Effector memory CD4-positive, alpha-beta T cell (primary cell): ENCODE measurements around the gene CD274.
"Not testable (repeated sequence)": the region's sequence is repeated elsewhere in the genome, so short reads cannot be mapped to it uniquely, and the experiment has no call there.

Experiments
- DNase-seq, 3 donors: peaks; one replicate each; pipeline ENCODE4 v3.0.0-alpha.2; 2020
- H3K27ac ChIP-seq: 2 replicates; pipeline ENCODE4 v1.7.0; 2013; ENCODE audit warnings: mild to moderate bottlenecking, low read length, moderate library complexity; ENCODE audit not compliant: insufficient read depth, poor library complexity, severe bottlenecking
- H3K27me3 ChIP-seq: replicated peaks from 2 replicates; pipeline ENCODE4 v1.7.0; 2013; ENCODE audit warnings: mild to moderate bottlenecking, low read length; ENCODE audit not compliant: insufficient read depth, control insufficient read depth, poor library complexity, severe bottlenecking
- H3K36me3 ChIP-seq: 2 replicates; pipeline ENCODE4 v1.7.0; 2013; ENCODE audit warnings: mild to moderate bottlenecking, low read length, moderate library complexity; ENCODE audit not compliant: control insufficient read depth, insufficient read depth
- H3K4me1 ChIP-seq: 2 replicates; pipeline ENCODE4 v1.7.0; 2013; ENCODE audit warnings: low read length, mild to moderate bottlenecking; ENCODE audit not compliant: control insufficient read depth, insufficient read depth, poor library complexity, severe bottlenecking
- H3K4me3 ChIP-seq: 2 replicates; pipeline ENCODE4 v1.7.0; 2013; ENCODE audit warnings: low read length, low read depth, mild to moderate bottlenecking; ENCODE audit not compliant: insufficient read depth, poor library complexity, severe bottlenecking
- H3K9me3 ChIP-seq: 2 replicates; pipeline ENCODE4 v1.7.0; 2013; ENCODE audit warnings: mild to moderate bottlenecking, low read length, moderate library complexity; ENCODE audit not compliant: control insufficient read depth

Gene CD274

DNA sequence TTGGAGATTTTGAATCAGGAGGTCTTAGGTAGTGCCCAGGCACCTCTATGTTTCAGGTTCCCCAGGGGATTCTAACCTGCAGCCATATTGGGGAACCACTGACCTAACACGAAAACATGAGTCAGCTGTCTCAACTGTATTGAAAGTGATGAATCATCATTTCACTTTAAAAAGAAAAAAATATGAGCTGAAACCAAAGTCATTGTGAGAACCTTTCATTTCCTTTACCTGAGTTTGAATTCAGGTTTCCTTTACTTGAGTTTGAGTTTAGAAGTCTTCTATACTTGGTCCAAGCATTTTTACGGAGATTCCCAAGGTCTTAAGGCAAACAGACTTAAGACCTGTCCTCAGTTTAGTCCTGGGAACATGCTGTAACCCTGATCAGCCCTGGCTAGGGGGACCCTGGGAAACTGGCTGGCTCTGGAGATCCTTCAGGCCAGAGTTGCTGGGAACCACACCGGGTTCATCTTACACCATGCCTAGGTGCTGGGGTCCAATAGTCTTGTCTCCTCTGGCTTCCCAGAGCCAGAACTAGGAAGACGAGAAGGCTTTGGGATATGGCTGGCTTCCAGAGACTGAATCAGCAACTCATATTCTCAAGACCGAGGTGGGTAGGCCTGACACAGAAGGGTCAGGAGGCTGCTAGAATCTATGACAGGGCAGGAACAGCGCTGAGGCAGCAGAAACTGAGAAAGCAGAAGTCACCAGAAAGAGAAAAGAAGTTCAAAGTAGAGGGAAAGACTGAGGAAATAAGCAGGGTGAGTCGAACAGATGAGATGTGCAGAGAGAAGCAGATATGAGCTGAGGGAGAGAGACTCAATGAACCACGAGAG lies 43.6 kb downstream of the CD274 start:
- no peaks in the 10 kb centered on the region for H3K27me3 ChIP-seq
- H3K36me3 ChIP-seq: no peaks in the 10 kb centered on the region
- no peaks in the 10 kb centered on the region for H3K4me1 ChIP-seq
- H3K4me3 ChIP-seq: no peak overlapping the region
- no peaks in the 10 kb centered on the region for H3K9me3 ChIP-seq
- DNase-seq: no peak
- no peak overlapping the region for H3K27ac ChIP-seq

DNA sequence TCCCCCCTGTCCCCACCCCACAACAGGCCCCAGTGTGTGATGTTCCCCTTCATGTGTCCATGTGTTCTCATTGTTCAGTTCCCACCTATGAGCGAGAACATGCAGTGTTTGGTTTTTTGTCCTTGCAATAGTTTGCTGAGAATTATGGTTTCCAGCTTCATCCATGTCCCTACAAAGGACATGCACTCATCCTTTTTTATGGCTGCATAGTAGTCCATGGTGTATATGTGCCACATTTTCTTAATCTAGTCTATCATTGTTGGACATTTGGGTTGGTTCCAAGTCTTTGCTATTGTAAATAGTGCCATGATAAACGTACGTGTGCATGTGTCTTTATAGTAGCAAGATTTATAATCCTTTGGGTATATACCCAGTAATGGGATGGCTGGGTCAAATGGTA lies 44.4 kb downstream of the CD274 start:
- not testable (repeated sequence) for H3K36me3 ChIP-seq, H3K4me3 ChIP-seq, DNase-seq

DNA sequence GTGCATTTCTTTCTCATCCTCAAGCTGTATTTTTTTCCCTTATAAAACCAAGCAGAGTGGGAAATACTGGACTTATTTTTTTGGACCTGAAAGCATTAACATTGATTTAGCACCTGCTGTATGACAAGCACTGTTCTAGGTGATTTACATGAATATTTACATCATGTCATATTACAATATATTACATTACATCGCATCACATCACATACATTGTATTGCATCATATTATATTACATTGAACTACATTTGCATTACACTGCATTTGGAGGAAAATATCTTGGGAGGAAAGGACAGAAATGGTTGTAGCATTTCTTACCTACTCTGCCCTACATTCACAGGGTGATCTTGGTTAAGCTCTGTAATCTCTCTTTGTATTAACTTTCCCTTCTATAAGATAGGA lies 48.8 kb downstream of the CD274 start:
- no peaks in the 10 kb centered on the region for H3K4me1 ChIP-seq
- H3K9me3 ChIP-seq: no peaks in the 10 kb centered on the region
- no peaks in the 10 kb centered on the region for H3K27me3 ChIP-seq
- H3K36me3 ChIP-seq: no peaks in the 10 kb centered on the region
- H3K27ac ChIP-seq: no peak overlapping the region
- no peak overlapping the region for H3K4me3 ChIP-seq
- no peak for DNase-seq

More for the DNA sequence above, 44.4 kb downstream of the CD274 start:
- not testable (repeated sequence) for H3K4me1 ChIP-seq, H3K27ac ChIP-seq, H3K9me3 ChIP-seq, H3K27me3 ChIP-seq

DNA sequence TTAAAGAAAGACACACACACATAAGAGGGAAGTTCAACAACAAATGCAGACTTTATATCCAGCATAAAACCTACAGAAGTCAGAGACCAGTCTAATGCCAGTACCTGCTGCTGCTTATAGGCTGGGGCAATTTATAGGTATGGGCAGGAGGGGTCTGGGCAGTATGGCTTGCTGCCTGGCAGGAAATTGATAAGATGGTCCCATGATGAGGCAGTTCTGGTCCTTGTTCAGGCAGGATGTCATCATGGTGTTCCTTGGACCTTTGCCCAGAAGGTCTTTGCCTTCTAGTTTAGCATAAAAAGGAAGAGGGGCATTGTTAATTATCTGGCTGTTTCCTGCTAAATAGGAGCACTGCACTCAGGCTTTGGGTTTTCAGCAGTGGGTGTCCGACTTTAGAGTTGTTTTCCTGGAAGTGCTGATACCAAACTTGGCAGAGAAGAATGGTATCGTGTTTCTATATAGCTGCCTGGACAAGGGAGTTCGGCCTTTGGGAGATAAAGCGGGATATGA lies 49.6 kb downstream of the CD274 start:
- no peak overlapping the region for H3K27ac ChIP-seq
- H3K27me3 ChIP-seq: no peaks in the 10 kb centered on the region
- no peaks in the 10 kb centered on the region for H3K4me1 ChIP-seq
- no peak overlapping the region for H3K4me3 ChIP-seq
- H3K9me3 ChIP-seq: no peaks in the 10 kb centered on the region
- no peak for DNase-seq
- H3K36me3 ChIP-seq: no peaks in the 10 kb centered on the region

DNA sequence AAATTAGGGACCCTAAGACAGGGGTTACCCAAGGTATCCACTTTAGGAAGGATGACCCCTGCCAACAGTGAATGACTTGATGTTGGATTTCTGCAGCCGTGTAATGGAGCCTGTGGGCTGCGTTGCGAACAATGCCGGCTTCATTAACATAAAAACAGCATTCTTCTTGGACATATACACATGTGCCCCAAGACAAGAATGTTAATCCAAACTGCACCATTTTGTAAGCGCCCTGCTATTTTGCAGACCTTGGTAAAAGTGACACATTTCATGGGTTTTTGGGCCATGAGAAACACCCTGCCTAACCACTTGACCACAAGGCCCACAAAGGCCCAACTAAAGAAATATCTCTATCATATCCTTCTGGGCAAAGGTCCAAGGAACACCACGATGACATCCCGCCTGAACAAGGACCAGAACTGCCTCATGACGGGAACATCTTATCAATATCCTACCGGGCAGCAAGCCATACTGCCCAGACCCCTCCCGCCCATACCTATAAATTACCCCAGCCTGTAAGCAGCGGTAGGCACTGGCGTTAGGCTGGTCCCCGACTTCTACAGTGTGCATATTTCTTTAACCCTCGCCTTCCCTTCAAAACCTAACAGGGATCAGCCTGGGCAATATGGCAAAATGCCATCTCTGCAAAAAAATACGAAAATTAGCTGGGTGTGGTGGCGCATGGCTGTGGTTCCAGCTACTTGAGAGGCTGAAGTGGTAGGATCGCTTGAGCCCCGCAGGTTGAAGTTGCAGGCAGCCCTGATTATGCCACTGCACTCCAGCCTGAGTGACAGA lies 50.3 kb downstream of the CD274 start:
- no peaks in the 10 kb centered on the region for H3K9me3 ChIP-seq

DNA sequence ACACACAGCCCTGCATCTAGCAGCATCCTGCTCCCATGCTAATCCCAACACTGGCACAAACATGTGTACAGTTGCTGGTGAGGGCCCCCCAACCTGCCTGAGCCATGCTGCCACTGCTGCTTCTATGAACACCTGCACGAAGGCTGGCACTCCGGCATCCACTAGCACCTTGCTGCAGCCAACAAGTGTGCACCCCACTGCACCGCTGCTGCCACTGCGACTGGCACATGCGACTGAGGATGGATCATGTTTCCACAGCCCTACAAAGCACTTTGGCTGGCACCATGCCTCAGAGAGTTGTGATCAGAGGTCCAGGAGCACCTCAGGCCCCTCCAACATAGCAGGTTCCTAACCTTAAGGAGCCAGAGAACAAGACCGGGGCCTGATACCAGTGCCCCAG lies 52.2 kb downstream of the CD274 start:
- H3K36me3 ChIP-seq: no peaks in the 10 kb centered on the region
- no peak for DNase-seq

More for the DNA sequence above, 50.3 kb downstream of the CD274 start:
- Histone ChIP-seq H3K36me3 (no peaks in the 10 kb centered on the region), H3K27me3 (no peaks in the 10 kb centered on the region), H3K4me3 (no peak overlapping the region), H3K4me1 (no peaks in the 10 kb centered on the region), H3K27ac (no peak overlapping the region)
- DNase-seq: no peak

DNA sequence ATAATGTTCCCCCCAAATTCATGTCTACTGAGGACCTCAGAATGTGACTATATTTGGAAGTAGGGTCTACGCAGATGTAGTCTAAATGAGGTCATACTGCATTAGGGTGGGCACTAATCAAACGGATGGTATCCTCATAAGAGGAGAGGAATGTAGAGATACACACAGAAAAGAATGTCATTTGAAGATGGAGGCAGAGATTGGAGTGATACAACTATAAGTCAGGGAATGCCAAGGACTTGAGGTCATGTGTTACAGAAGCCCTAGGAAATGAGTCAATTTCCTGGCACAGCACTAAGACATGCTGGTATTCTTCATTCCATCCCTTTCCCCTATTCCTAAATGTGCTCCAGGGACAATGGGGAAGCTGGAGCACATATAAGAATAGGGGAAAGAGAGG lies 59.2 kb downstream of the CD274 start:
- Histone ChIP-seq H3K27me3 (no peaks in the 10 kb centered on the region), H3K4me3 (no peak overlapping the region), H3K36me3 (no peaks in the 10 kb centered on the region), H3K27ac (no peak overlapping the region), H3K9me3 (no peaks in the 10 kb centered on the region), H3K4me1 (peaks cover 8% of the 10 kb centered on the region)
- DNase-seq: no peak

More for the DNA sequence above, 52.2 kb downstream of the CD274 start:
- Histone ChIP-seq H3K4me1 (no peaks in the 10 kb centered on the region), H3K27me3 (no peaks in the 10 kb centered on the region), H3K4me3 (no peak overlapping the region), H3K9me3 (no peaks in the 10 kb centered on the region), H3K27ac (no peak overlapping the region)

DNA sequence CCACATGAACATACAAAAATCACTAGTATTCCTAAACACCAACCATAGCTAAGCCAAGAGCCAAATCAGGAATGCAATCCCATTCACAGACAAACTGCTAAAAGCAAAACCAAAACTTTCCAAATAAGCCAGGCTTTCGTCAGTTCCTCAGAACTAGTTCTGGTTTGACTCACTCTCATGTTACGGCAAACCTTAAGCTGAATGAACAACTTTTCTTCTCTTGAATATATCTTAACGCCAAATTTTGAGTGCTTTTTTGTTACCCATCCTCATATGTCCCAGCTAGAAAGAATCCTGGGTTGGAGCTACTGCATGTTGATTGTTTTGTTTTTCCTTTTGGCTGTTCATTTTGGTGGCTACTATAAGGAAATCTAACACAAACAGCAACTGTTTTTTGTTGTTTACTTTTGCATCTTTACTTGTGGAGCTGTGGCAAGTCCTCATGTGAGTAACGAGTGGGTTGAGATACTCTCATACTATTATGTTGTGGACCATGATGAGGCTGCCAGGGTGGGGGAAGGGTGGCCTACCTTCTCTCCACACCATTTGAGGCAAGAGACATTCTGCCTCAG lies 60.1 kb downstream of the CD274 start, which contains the start of gene PDCD1LG2:
Gene PDCD1LG2, plus strand, starts transcription at position 172 of the 572 bp plus-strand sequence. CDS start 12,016 bp downstream, outside the sequence.
- peak within 1 kb of the TSS; percentile 10 for H3K4me3 ChIP-seq
- no peaks in the 10 kb centered on the region for H3K9me3 ChIP-seq
- DNase-seq: no peak
- no peaks in the 10 kb centered on the region for H3K27me3 ChIP-seq
- H3K27ac ChIP-seq: peak within 1 kb of the TSS; percentile 28
- peaks cover 8% of the 10 kb centered on the region for H3K4me1 ChIP-seq
- H3K36me3 ChIP-seq: no peaks in the 10 kb centered on the region

DNA sequence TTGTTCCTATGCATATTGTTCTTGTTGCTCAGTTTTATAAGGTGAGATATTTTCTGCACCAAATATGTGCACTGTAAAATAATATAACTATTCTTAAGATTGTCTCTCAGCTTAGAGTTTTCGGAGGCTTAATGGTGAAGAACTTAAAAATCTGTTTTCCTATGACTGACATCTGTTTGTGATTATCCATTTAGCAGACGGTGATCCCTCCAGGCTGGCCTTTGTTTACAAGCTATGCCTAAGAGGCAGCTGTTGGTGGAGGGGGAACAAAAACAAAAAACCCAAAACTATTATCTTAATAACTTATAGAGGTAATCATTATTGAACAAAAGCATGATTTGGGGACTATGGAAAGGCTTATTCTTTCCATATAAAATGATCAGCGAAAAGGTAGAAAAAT lies 60.6 kb downstream of the CD274 start:
- no peaks in the 10 kb centered on the region for H3K36me3 ChIP-seq
- peaks cover 8% of the 10 kb centered on the region for H3K4me1 ChIP-seq
- no peak for DNase-seq
- H3K27ac ChIP-seq: no peak overlapping the region
- H3K9me3 ChIP-seq: no peaks in the 10 kb centered on the region
- H3K27me3 ChIP-seq: no peaks in the 10 kb centered on the region
- H3K4me3 ChIP-seq: no peak overlapping the region
